Frontal cortex (tissue), 1 donor: Measurements from ENCODE around the gene ATAD3C. TPM values are rescaled to one million over a fixed set of nuclear protein-coding genes. Genes with fewer than 3 reads are reported as not detected.

ENCODE experiments used
- total RNA-seq: library from RNA; depleted of rRNA; stranded (reverse); fragments of >200 nt; gene quantifications from one replicate; pipeline ENCODE4 v1.2.3, GENCODE V29; 2014

The ATAD3C gene
- total RNA-seq, 1 donor from 2014 or later = not detected

Other genes starting within 250 kb of the ATAD3C start
- not detected for gene TNFRSF18, start 243.1 kb upstream of the ATAD3C start, total RNA-seq
- not detected for gene TNFRSF4, start 235.5 kb upstream of the ATAD3C start, total RNA-seq
- gene SDF4, start 217.7 kb upstream of the ATAD3C start, total RNA-seq = 22.8 TPM
- 24.1 TPM for gene B3GALT6, start 217.5 kb upstream of the ATAD3C start, total RNA-seq
- gene C1QTNF12, start 203.0 kb upstream of the ATAD3C start, total RNA-seq = not detected
- 37.9 TPM for gene UBE2J2, start 175.8 kb upstream of the ATAD3C start, total RNA-seq
- gene SCNN1D, start 169.3 kb upstream of the ATAD3C start, total RNA-seq = 1.2 TPM
- 63.2 TPM for gene ACAP3, start 141.8 kb upstream of the ATAD3C start, total RNA-seq
- gene PUSL1, start 141.1 kb upstream of the ATAD3C start, total RNA-seq = 6.5 TPM
- gene INTS11, start 125.0 kb upstream of the ATAD3C start, total RNA-seq = 28.9 TPM
- gene CPTP, start 124.9 kb upstream of the ATAD3C start, total RNA-seq = 14.3 TPM
- gene TAS1R3, start 118.4 kb upstream of the ATAD3C start, total RNA-seq = 0.41 TPM
- 65.2 TPM for gene DVL1, start 100.3 kb upstream of the ATAD3C start, total RNA-seq
- 10.2 TPM for gene MXRA8, start 91.1 kb upstream of the ATAD3C start, total RNA-seq
- gene AURKAIP1, start 74.5 kb upstream of the ATAD3C start, total RNA-seq = 31.0 TPM
- gene CCNL2, start 50.4 kb upstream of the ATAD3C start, total RNA-seq = 84.0 TPM
- 54.6 TPM for gene MRPL20, start 42.4 kb upstream of the ATAD3C start, total RNA-seq
- gene ANKRD65, start 28.4 kb upstream of the ATAD3C start, total RNA-seq = 1.2 TPM
- 2.9 TPM for gene VWA1, start 14.0 kb upstream of the ATAD3C start, total RNA-seq
- 10.6 TPM for gene ATAD3B, start 22.1 kb downstream of the ATAD3C start, total RNA-seq
- 9.0 TPM for gene ATAD3A, start 62.5 kb downstream of the ATAD3C start, total RNA-seq
- gene TMEM240, start 90.9 kb downstream of the ATAD3C start, total RNA-seq = 16.3 TPM
- 34.2 TPM for gene SSU72, start 125.2 kb downstream of the ATAD3C start, total RNA-seq
- 2.9 TPM for gene FNDC10, start 150.4 kb downstream of the ATAD3C start, total RNA-seq
- gene MIB2, start 165.8 kb downstream of the ATAD3C start, total RNA-seq = 45.7 TPM
- 0.82 TPM for gene MMP23B, start 182.5 kb downstream of the ATAD3C start, total RNA-seq
- gene CDK11B, start 209.3 kb downstream of the ATAD3C start, total RNA-seq = 9.0 TPM
- 54.6 TPM for gene SLC35E2B, start 243.1 kb downstream of the ATAD3C start, total RNA-seq